HepG2 (cell line): ENCODE measurements around the gene MAS1L. TPM values are rescaled to one million over a fixed set of nuclear protein-coding genes. Genes with fewer than 3 reads are reported as not detected.

Source experiments
- ATAC-seq: fragments of 200-7000 bp; cut with Tn5 transposase; 3 replicates; pipeline ENCODE4 v1.9.1; 2020; ENCODE audit warnings: mild to moderate bottlenecking, moderate library complexity
- BruUV-seq: library from RNA; stranded (reverse); fragments of 400-500 nt; replicated peaks from 2 replicates; lab custom pipeline; 2021; lab: Mats Ljungman, UMichigan
- CTCF ChIA-PET: fragments of 300-600 bp; formaldehyde crosslinking; extraction: SDS; loops from one replicate; lab custom pipeline; 2021; ENCODE audit warnings: low total read pairs, inconsistent platforms, low intra/inter-chr PET ratio; lab: Yijun Ruan, JAX
- POLR2A ChIA-PET: fragments of 350-600 bp; sonication (Branson Sonifier 250); formaldehyde crosslinking; loops from one replicate; lab custom pipeline; 2020; ENCODE audit warnings: antibody characterized with exemption, inconsistent platforms; lab: Yijun Ruan, JAX
- DNase-seq: peaks from one replicate; pipeline ENCODE4 v3.0.0-alpha.2; 2015; ENCODE audit warnings: low spot score
- FAIRE-seq: peaks from 3 replicates; lab custom pipeline; 2011; peaks lifted over from hg19 to GRCh38; lab: Jason Lieb, UNC
- H2AFZ ChIP-seq: one replicate; pipeline ENCODE4 v1.6.1; 2011; ENCODE audit warnings: low read length, inconsistent platforms
- H3K27ac ChIP-seq: fragments of 300-600 bp; 3 replicates; pipeline ENCODE4 v1.8.0; 2011; ENCODE audit warnings: mixed run types, mild to moderate bottlenecking, mixed read lengths, low read length, inconsistent platforms; ENCODE audit not compliant: insufficient read depth; ENCODE audit errors: extremely low read length
- H3K27me3 ChIP-seq, 2 experiments: fragments of 200-600 bp in 1 of 2; 2 replicates in 1 of 2; 3 replicates in 1 of 2; pipeline versions ENCODE4 v1.6.0 to v1.8.0; 2011; ENCODE audit warnings: low read length in 2 of 2, mild to moderate bottlenecking in 2 of 2, moderate library complexity in 2 of 2, inconsistent platforms in 1 of 2; ENCODE audit not compliant: insufficient read depth in 2 of 2, control insufficient read depth in 1 of 2
- H3K36me3 ChIP-seq, 2 experiments: fragments of 200-600 bp in 1 of 2; replicated peaks in 1 of 2; 2 replicates in 1 of 2; 3 replicates in 1 of 2; pipeline versions ENCODE4 v1.5.1 to v1.8.0; 2011; ENCODE audit warnings: low read length in 2 of 2, inconsistent platforms in 1 of 2; ENCODE audit not compliant: insufficient read depth in 2 of 2, control insufficient read depth in 1 of 2
- H3K4me1 ChIP-seq: 2 replicates; pipeline ENCODE4 v1.5.1; 2012; ENCODE audit warnings: low read length, inconsistent platforms; ENCODE audit not compliant: insufficient read depth
- H3K4me2 ChIP-seq: 2 replicates; pipeline ENCODE4 v1.6.0; 2011; ENCODE audit warnings: low read depth, low read length, inconsistent platforms
- H3K4me3 ChIP-seq, 3 experiments: fragments of 200-600 bp in 1 of 3; sonication (generic), shearing (Covaris generic) in 1 of 3; replicated peaks in 1 of 3; 2 replicates each; pipeline ENCODE4 v1.5.1; 2011 to 2016; ENCODE audit warnings: low read length in 3 of 3, inconsistent platforms in 2 of 3, low read depth in 2 of 3, mild to moderate bottlenecking in 2 of 3, control low read depth in 1 of 3, mixed read lengths in 1 of 3; ENCODE audit not compliant: insufficient read depth in 1 of 3
- H3K79me2 ChIP-seq: one replicate; pipeline ENCODE4 v1.6.1; 2011; ENCODE audit warnings: low read length, inconsistent platforms; ENCODE audit not compliant: insufficient read depth
- H3K9ac ChIP-seq: 2 replicates; pipeline ENCODE4 v1.6.0; 2011; ENCODE audit warnings: mild to moderate bottlenecking, low read depth, low read length, inconsistent platforms; ENCODE audit not compliant: insufficient read depth
- H3K9me3 ChIP-seq: 2 replicates; pipeline ENCODE4 v1.5.1; 2012; ENCODE audit warnings: mild to moderate bottlenecking, low read length
- H4K20me1 ChIP-seq: 2 replicates; pipeline ENCODE4 v1.6.0; 2011; ENCODE audit warnings: inconsistent platforms, mild to moderate bottlenecking, low read length, moderate library complexity; ENCODE audit not compliant: insufficient read depth
- AKAP8 ChIP-seq: sonication (generic); formaldehyde crosslinking; IDR thresholded peaks from 2 replicates; pipeline ENCODE4 v1.5.1; 2020; ENCODE audit warnings: mild to moderate bottlenecking, missing genetic modification reagents
- ATF7 ChIP-seq, 2 experiments: fragments of 450-650 bp in 1 of 2; sonication (generic) in 1 of 2; formaldehyde crosslinking in 1 of 2; IDR thresholded peaks; 2 replicates each; pipeline versions ENCODE4 v1.4.0 to v1.6.1; 2016 to 2020; ENCODE audit warnings: antibody characterized with exemption in 1 of 2, mild to moderate bottlenecking in 1 of 2, missing genetic modification reagents in 1 of 2
- DNMT1 ChIP-seq: sonication (generic); formaldehyde crosslinking; IDR thresholded peaks from 2 replicates; pipeline ENCODE4 v1.5.1; 2020; ENCODE audit warnings: mild to moderate bottlenecking, missing genetic modification reagents
- ELF1 ChIP-seq: sonication (generic); formaldehyde crosslinking; IDR thresholded peaks from 2 replicates; pipeline ENCODE4 v1.4.0; 2020; ENCODE audit warnings: missing genetic modification reagents
- MTA1 ChIP-seq: sonication (generic); formaldehyde crosslinking; IDR thresholded peaks from 2 replicates; pipeline ENCODE4 v1.4.0; 2020; ENCODE audit warnings: missing genetic modification reagents, mild to moderate bottlenecking, borderline replicate concordance
- POGZ ChIP-seq: sonication (generic); formaldehyde crosslinking; IDR thresholded peaks from 2 replicates; pipeline ENCODE4 v1.4.0; 2020; ENCODE audit warnings: mild to moderate bottlenecking, missing genetic modification reagents
- SP4 ChIP-seq: sonication (generic); formaldehyde crosslinking; IDR thresholded peaks from 2 replicates; pipeline ENCODE4 v1.8.1; 2023; ENCODE audit warnings: mild to moderate bottlenecking, missing genetic modification reagents
- SPEN ChIP-seq: sonication (generic); formaldehyde crosslinking; IDR thresholded peaks from 2 replicates; pipeline ENCODE4 v1.5.1; 2020; ENCODE audit warnings: low read depth, mild to moderate bottlenecking, missing genetic modification reagents
- WIZ ChIP-seq: sonication (generic); formaldehyde crosslinking; IDR thresholded peaks from 2 replicates; pipeline ENCODE4 v1.5.1; 2020; ENCODE audit warnings: mild to moderate bottlenecking, missing genetic modification reagents
- ZBTB3 ChIP-seq: sonication (generic); formaldehyde crosslinking; IDR thresholded peaks from 2 replicates; pipeline ENCODE4 v1.4.0; 2020; ENCODE audit warnings: low read depth, mild to moderate bottlenecking, moderate library complexity, missing genetic modification reagents, borderline replicate concordance
- ZNF232 ChIP-seq: sonication (generic); formaldehyde crosslinking; IDR thresholded peaks from 2 replicates; pipeline ENCODE4 v1.4.0; 2020; ENCODE audit warnings: missing genetic modification reagents, borderline replicate concordance
- ZNF234 ChIP-seq: sonication (generic); formaldehyde crosslinking; conservative IDR thresholded peaks from 2 replicates; pipeline ENCODE4 v1.5.1; 2020; ENCODE audit warnings: mild to moderate bottlenecking, missing genetic modification reagents
- ZNF251 ChIP-seq: sonication (generic); formaldehyde crosslinking; IDR thresholded peaks from 2 replicates; pipeline ENCODE4 v1.9.0; 2021; ENCODE audit warnings: mild to moderate bottlenecking, missing genetic modification reagents
- ZNF331 ChIP-seq: sonication (generic); formaldehyde crosslinking; IDR thresholded peaks from 2 replicates; pipeline ENCODE4 v1.4.0; 2020; ENCODE audit warnings: missing genetic modification reagents
- ZNF34 ChIP-seq: sonication (generic); formaldehyde crosslinking; IDR thresholded peaks from 2 replicates; pipeline ENCODE4 v1.4.0; 2020; ENCODE audit warnings: mild to moderate bottlenecking, missing genetic modification reagents, borderline replicate concordance
- ZNF44 ChIP-seq: sonication (generic); formaldehyde crosslinking; IDR thresholded peaks from 2 replicates; pipeline ENCODE4 v1.5.1; 2020; ENCODE audit warnings: mild to moderate bottlenecking, missing genetic modification reagents
- in situ Hi-C: cut with HindIII; loops from 2 replicates; pipeline ENCODE4 v1.10.0; 2017; ENCODE audit warnings: low pct_unique_long_range_greater_than_20kb; ENCODE audit not compliant: extremely low pct_ligation_motif_present
- intact Hi-C: fragments of 100-400 bp; cut with micrococcal nuclease; formaldehyde crosslinking; loops from one replicate; pipeline ENCODE4 v1.10.0; 2022; ENCODE audit not compliant: unreplicated experiment
- polyA plus RNA-seq, 8 experiments: library from polyadenylated mRNA; depleted of rRNA in 3 of 8; stranded (reverse) in 7 of 8; unstranded in 1 of 8; fragments of >200 nt; fragmentation: Illumina TruSeq in 4 of 8; extraction: Trizol in 4 of 8; gene quantifications; 2 replicates each; pipeline versions ENCODE4 v1.2.1 to v1.2.3, GENCODE V29; 2011 to 2016; ENCODE audit warnings: low read depth in 4 of 8, missing spikeins in 1 of 8, mixed read lengths in 1 of 8; ENCODE audit not compliant: insufficient read depth in 1 of 8
- total RNA-seq, 5 experiments: library from RNA; depleted of rRNA; stranded (reverse); fragments of >200 nt; fragmentation: Illumina TruSeq; extraction: Trizol; gene quantifications; 2 replicates each; pipeline ENCODE4 v1.2.3, GENCODE V29; 2016; ENCODE audit warnings: low read depth in 1 of 5
- TF ChIP-seq, protein P1 (sequence below): IDR thresholded peaks from 2 replicates; pipeline ENCODE4 v1.6.1; 2016; ENCODE audit warnings: low read depth, control low read depth

MAS1L gene
- total and polyA plus RNA-seq, 2 of the 13 experiments (the other 11 are each of a cell fraction or from before 2014, with no cell fraction given): not detected

DNA sequence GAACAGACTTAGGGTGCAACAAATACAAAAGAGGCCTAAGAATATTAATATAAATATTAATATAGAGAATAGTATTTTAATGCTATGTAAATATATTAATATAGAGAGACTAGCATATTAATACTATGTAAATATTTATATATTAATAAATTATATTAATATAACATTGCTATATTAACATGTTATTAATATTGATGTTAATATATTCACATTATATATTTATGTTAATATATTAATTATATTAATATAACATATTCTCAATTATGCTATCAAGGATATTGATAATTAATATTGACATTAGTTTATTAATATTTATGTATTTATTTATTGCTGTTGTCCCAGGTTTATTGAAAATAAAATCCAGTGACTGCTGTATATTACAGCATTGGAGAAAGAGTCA lies 1.1 kb upstream of the MAS1L start:
- ATAC-seq: no peak
- no peak overlapping the region for H3K4me2 ChIP-seq
- intact Hi-C loops (no loop called here), in situ Hi-C loops (no loop called here)
- no peak for FAIRE-seq
- no peaks in the 10 kb centered on the region for H3K79me2 ChIP-seq
- H3K4me3 ChIP-seq: no peak overlapping the region
- no peak for TF ChIP-seq SP4 (CRISPR knock-in tag)
- no peak for TF ChIP-seq ZNF251 (CRISPR knock-in tag)
- no peak for TF ChIP-seq ZNF44 (CRISPR knock-in tag)
- TF ChIP-seq ZNF331 (CRISPR knock-in tag): no peak
- TF ChIP-seq SPEN: no peak
- TF ChIP-seq WIZ: no peak
- no peak for TF ChIP-seq ZNF232
- no peak for TF ChIP-seq ZNF34
- TF ChIP-seq, protein P1, sequence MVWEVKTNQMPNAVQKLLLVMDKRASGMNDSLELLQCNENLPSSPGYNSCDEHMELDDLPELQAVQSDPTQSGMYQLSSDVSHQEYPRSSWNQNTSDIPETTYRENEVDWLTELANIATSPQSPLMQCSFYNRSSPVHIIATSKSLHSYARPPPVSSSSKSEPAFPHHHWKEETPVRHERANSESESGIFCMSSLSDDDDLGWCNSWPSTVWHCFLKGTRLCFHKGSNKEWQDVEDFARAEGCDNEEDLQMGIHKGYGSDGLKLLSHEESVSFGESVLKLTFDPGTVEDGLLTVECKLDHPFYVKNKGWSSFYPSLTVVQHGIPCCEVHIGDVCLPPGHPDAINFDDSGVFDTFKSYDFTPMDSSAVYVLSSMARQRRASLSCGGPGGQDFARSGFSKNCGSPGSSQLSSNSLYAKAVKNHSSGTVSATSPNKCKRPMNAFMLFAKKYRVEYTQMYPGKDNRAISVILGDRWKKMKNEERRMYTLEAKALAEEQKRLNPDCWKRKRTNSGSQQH: no peak
- TF ChIP-seq AKAP8 (CRISPR knock-in tag): no peak
- no peak for TF ChIP-seq ELF1 (CRISPR knock-in tag)
- TF ChIP-seq DNMT1: no peak
- no peak for TF ChIP-seq ATF7 (IDR thresholded peaks at IDR 0.05)
- no peak for TF ChIP-seq ATF7 (CRISPR knock-in tag; IDR thresholded peaks at IDR 0.05)
- TF ChIP-seq POGZ (CRISPR knock-in tag): no peak
- TF ChIP-seq ZBTB3 (CRISPR knock-in tag): no peak
- no peak for TF ChIP-seq ZNF234 (CRISPR knock-in tag)
- TF ChIP-seq MTA1: no peak
- H3K4me1 ChIP-seq: no peaks in the 10 kb centered on the region
- ChIA-PET CTCF (no interaction called here), POLR2A (no interaction called here)
- BruUV-seq: no TSS peak
- no peaks in the 10 kb centered on the region for H3K27me3 ChIP-seq
- H2AFZ ChIP-seq: no peak overlapping the region
- no peaks in the 10 kb centered on the region for H3K9me3 ChIP-seq
- H3K9ac ChIP-seq: no peak overlapping the region
- H3K27ac ChIP-seq: no peak overlapping the region
- H3K36me3 ChIP-seq: no peaks in the 10 kb centered on the region
- no peak for DNase-seq
- no peaks in the 10 kb centered on the region for H4K20me1 ChIP-seq
